ENCODE measurements around the gene ZNF37A. TPM values are rescaled to one million over a fixed set of nuclear protein-coding genes. Genes with fewer than 3 reads are reported as not detected.
"Not testable (repeated sequence)": the region's sequence is repeated elsewhere in the genome, so short reads cannot be mapped to it uniquely, and the experiment has no call there.

Gene ZNF37A
- total RNA-seq (2014; rRNA removed; shearing (Covaris generic)) = 11.1 and 19.3 TPM in 2 replicates

DNA sequence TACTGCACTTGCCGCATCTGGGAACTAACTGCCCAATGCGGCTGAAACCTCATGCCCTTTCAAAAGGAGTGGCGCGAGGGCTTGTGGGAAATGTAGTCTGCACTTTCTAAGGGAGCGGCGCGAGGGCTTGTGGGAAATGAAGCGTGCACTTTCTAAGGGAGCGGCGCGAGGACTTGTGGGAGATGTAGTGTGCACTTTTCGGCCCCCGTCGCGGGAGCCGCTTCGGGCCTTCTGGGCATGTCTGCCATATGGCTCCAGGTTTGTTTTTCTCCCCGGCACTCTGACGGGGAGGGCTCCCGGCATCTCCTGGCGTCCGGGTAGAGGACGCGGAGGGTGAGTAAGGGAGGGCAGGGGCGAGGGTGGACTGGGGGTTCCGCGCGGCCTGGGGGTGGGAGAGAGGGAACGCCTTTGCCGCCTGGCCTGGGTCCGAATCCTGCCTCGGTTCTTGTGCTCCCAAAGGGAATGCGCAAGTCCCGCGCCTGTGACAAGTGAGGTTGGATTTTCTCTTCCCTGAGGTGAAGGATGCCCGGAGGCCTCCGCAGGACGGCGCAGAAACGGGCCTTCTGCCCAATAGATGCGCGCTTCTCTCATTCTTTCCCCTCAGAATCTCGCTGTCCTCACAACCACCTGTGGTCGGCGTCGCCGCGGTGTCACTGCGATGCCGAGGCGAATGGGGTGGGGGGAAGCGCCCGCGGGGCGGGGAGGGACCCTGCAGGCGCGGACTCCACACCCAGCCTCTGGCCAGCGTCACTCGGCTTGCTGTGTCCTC, at the start of gene ZNF37A:
Gene ZNF37A (plus strand): TSS at position 180 of the 769 bp plus-strand sequence. CDS start 2,281 bp downstream, outside the sequence.
- DNase-seq (ENCODE audit: low spot score) = peak; percentile 93

DNA sequence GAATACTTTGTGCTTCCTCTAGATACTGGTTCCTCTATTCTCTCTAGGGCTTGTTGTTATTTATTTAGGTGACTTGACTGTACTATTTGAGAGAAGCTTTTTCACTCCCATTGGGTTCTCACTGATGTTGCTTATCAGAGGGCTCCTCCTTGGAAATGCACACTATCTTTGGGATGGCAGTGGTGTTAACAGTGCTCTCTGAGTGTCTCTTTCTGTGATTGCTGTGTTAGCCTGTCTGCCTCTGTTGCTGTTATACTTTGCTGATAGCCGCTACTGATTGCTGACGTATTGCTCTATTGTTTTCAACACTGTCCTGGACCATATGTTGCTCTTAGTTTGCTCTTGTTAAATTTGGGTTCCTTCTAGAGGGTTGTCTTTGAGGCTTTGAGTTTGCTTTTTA, 49.0 kb upstream of the ZNF37A start:
- DNase-seq (ENCODE audit: low spot score) = no peak

DNA sequence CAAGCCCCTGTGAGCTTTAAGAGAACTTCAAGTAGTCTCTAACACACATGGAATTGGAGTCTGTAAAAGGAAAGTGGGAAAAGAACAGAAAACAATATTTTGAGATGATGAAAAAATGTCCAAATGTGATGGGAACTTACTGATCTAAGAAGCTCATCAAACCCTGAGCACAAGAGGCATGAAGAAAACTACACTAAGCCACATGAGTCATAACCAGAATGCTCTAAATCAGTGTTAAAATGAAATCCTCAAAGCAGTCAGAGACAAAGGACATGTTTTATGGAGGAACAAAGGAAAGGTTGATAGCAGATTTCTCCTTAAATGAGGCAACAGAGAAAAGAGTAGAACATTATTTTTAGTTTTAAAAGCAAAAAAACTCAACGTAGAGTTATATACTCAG, 46.5 kb upstream of the ZNF37A start:
- DNase-seq (ENCODE audit: low spot score) = peak; percentile 16

DNA sequence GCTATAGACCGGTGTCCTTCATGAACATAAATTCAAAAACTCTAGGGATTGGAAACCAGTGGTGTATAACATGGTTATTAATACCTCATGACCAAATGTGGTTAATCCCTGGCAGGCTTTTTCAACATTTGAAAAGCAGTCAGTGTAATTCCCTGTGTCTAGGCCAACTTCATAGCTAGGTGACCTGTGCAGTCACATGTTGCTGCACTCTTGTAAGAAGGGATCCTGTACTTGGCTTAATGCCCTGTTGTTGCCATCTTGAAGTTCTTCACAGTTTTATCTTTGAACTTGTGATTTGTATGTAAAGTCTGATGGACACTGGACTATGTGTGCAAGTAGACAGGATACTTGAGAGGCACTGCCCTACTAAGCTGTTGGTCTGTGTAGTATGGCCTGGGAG, 43.9 kb upstream of the ZNF37A start:
- no peak for DNase-seq (ENCODE audit: low spot score)

DNA sequence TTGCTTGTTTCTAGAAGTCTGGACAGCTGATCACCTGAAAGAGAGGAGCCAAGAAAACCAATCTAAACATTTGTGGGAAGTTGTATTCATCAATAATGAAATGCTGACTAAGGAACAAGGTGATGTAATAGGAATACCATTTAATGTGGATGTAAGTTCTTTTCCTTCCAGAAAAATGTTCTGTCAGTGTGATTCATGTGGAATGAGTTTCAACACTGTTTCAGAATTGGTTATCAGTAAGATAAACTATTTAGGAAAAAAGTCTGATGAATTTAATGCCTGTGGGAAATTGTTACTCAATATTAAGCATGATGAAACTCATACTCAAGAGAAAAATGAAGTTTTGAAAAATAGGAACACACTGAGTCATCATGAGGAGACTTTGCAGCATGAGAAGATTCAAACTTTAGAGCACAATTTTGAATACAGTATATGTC, 39.8 kb upstream of the ZNF37A start:
- no peak for DNase-seq (ENCODE audit: low spot score)

DNA sequence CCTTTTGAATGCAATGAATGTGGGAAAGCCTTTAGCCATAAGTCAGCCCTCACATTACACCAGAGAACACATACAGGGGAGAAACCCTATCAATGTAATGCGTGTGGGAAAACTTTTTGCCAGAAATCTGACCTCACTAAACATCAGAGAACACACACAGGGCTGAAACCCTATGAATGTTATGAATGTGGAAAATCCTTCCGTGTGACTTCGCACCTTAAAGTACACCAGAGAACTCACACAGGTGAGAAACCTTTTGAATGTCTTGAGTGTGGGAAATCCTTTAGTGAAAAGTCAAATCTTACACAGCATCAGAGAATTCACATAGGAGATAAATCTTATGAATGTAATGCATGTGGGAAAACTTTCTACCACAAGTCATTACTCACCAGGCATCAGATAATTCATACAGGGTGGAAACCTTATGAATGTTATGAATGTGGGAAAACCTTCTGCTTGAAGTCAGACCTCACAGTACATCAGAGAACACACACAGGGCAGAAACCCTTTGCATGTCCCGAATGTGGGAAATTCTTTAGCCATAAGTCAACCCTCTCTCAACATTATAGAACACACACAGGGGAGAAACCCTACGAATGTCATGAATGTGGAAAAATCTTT, 38.8 kb upstream of the ZNF37A start:
- not testable (repeated sequence) for DNase-seq (ENCODE audit: low spot score)

DNA sequence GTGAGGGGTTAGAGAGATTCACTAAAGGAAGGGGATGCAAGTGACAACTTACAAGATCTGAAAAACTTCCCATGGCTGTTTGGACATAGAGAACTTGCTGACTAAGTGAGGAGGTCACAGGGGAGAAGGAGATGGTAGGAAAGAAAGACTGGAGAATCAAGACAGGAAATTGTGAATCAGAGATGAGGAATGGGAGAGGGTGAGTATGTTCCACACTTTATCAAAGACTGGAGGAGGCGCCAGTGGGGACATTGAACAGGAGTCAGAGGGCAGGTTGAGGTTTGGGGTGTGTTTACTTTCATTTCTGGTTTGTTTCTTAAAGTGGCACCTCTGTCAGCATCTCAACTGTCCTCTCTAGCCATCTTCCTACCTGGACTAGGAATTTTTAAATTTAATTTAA, 24.5 kb upstream of the ZNF37A start:
- peak; percentile 87 for DNase-seq (ENCODE audit: low spot score)

DNA sequence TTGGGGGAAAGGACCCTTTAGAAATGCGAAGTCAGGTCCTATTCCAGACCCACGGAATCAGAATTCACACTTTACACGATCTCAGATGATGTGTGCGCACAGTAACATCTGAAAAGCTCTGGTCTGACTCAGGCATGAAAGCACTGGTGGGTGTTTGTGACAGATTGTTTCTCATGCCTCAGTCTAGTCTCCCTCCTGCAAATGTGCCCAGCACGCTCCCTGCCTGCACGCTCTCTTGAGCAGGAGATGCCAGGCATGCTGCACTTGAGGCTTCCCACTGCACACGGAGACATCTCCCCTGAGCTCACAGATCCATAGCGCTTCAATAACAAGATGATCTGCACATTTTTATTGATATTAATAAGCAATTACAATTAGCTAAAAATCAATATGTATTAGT, 23.6 kb upstream of the ZNF37A start:
- DNase-seq (ENCODE audit: low spot score) = no peak

DNA sequence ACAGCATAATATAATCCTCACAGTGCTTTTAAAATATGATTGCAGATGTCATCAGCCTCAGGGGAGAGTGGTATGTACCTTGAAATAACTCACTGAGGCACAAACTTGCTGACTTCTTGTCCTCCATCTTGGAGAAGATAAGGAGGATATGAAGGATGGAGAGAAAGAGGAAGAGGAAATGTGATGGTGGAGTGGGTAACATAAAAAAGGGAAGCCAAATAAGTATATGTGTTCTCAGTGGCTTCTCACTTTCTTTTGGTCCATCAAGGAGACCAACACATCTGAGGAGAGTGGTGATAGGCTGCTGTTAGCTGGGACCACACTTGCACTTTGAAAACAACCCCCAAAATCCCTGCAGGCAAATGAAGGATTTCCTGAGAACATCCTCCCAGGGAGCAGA, 21.6 kb upstream of the ZNF37A start:
- no peak for DNase-seq (ENCODE audit: low spot score)

DNA sequence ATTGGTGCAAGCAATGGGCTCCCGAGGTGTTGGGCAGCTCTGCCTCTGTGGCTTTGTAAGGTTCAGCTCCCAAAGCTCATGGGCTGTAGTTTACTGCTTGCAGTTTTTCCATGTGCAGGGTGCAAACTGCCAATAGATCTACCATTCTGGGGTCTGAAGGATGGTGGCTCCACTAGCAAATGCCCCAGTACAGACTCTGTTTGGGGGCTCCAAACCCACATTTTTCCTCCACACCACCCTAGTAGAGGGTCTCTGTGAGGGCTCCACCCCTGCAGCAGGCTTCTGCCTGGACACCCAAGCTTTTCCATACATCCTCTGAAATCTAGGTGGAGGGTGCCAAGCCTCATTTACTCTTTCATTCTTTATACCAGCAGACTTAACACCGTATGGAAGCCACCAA, 17.4 kb upstream of the ZNF37A start:
- DNase-seq (ENCODE audit: low spot score) = no peak

DNA sequence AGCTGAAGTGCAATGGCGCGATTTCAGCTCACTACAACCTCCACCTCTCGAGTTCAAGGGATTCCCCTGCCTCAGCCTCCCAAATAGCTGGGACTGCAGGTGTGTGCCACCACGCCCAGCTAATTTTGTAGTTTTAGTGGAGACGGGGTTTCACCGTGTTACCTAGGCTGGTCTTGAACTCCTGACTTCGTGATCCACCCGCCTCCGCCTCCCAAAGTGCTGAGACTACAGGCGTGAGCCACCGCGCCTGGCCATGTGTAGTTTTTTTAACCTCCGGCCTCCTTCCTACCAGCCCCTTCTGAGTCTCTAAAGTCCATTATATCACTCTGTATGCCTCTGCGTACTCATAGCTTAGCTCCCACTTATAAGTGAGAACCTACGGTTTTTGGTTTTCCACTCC, 819 bp upstream of the ZNF37A start:
- not testable (repeated sequence) for DNase-seq (ENCODE audit: low spot score)

DNA sequence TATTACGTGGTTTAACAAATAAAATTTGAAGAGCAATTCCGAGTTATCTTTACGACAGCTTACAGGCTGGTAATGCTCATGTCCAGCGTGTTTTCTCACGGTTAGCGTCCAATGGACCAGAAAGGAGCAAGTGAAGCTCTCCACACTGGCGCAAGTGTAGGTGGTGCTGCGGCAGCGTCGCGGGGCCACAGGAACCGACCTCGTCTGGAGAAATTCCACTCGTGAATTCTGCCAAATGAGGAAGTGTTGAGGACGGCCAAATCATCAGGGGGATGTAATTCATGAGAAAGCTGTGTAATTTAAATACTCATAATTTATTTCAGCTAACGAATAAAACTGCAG, 350 bp upstream of the ZNF37A start:
- DNase-seq (ENCODE audit: low spot score) = no peak

DNA sequence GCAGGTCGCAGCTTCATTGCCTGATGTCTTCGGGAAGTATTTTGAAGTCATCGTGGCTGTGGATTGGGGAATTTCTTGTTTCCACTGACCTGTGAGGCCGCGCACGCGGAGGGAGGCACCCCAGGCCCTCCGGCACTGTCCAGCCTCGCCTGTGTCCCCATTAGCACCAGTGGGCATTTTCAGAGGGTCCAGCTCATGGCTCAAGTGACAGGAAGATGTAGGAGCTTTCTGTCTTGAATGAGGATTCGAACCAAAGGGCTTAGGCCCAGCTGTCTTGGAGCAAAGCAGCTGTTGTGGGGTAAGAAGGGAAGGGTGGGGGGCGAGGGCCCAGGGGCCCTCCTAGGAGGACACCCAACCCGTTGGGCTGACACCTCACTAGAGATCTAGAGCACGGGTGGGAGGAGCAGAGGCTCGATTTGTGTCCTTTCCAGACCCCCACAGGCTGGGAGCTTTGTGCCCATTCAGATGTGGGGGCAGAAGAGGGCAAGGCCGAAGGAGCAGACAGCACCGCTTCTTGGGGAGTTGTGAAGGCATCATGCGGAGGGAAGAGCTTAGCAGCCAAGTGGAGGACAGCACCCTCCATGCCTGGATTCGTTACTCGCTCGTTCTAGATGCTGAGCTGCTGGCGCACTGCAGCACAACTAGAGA, 914 bp downstream of the ZNF37A start:
- DNase-seq (ENCODE audit: low spot score) = no peak

DNA sequence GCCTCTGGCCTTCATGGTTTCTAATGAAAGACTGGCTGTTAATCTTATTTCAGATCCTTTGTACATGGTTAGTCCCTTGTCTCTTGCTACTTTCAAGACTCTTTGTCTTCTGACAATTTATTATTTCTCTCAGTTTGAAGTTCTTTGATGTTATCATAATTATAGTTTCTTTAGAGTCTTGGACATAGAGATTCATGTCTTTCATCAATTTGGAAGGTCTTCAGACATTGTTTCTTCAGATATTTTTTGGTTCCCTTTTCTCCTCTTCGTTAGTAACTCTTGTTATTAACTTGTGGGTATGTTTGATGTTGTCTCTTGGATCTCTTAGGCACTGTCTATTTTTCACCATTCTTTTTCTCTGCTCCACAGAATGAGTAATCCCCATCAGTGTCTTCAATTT, 8.7 kb downstream of the ZNF37A start:
- DNase-seq (ENCODE audit: low spot score) = no peak

DNA sequence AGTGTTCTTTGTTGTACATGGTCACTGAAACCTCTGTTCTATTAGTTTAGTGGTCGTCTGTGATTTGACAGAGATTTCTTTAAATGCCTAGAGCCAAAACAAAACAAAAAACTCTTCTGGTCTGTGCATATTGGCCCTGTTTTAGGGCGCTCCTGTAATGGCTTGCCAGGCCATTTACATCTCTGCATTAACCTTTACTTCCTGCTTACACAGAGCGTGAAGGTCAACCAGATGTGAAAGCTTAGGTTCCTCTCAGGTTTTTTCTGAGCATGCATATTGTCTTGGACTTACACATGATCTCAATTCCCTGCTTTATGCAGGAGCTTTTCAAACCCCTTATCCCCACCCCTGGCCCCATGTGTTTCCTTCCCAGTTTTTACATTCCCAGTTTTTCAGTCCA, 9.6 kb downstream of the ZNF37A start:
- no peak for DNase-seq (ENCODE audit: low spot score)

DNA sequence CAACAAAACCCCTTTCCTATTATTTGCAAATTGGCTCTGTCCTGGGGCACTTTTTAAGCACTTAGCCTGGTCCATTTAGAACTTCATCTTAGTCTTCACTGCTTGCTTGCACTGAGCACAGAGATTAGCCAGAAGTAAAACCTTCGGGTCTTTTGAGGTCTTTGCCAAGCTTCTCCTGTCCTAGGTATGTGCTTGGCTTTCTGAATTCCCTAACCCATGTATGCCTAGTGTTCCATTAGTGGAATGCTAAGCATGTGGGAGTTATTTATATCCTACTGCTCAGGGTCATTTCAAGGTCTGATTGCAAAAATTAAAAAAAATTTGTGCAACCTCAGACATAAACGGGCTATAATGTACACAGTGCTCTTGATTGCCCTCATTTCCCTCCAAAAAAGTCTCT, 18.0 kb downstream of the ZNF37A start:
- no peak for DNase-seq (ENCODE audit: low spot score)

DNA sequence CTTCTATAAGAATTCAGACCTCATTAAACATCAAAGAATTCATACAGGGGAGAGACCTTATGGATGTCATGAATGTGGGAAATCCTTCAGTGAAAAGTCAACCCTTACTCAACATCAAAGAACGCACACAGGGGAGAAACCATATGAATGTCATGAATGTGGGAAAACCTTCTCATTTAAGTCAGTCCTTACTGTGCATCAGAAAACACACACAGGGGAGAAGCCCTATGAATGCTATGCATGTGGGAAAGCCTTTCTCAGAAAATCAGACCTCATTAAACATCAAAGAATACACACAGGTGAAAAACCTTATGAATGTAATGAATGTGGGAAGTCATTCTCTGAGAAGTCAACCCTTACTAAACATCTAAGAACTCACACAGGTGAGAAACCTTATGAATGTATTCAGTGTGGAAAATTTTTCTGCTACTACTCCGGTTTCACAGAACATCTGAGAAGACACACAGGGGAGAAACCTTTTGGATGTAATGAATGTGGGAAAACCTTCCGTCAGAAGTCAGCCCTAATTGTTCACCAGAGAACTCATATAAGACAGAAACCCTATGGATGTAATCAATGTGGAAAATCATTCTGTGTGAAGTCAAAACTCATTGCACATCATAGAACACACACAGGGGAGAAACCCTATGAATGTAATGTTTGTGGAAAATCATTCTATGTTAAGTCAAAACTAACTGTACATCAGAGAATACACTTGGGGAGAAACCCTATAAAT, 24.1 kb downstream of the ZNF37A start:
- peak; percentile 4 for DNase-seq (ENCODE audit: low spot score)

DNA sequence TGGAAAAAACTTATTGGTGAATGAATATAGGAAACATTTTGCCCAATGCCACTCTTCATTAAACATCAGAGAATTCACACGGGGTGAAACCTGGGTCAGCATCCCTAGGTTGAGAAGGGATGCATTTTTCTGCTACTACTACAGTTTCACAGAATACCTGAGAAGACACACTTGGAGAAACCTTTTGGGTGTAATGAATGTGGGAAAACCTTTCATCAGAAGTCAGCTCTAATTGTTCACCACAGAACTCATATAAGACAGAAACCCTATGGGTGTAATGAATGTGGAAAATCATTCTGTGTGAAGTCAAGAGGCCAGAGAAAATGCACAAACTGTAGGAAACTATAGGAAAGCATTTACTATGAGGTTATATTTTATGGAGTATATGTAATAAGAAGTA, 24.9 kb downstream of the ZNF37A start:
- no peak for DNase-seq (ENCODE audit: low spot score)

DNA sequence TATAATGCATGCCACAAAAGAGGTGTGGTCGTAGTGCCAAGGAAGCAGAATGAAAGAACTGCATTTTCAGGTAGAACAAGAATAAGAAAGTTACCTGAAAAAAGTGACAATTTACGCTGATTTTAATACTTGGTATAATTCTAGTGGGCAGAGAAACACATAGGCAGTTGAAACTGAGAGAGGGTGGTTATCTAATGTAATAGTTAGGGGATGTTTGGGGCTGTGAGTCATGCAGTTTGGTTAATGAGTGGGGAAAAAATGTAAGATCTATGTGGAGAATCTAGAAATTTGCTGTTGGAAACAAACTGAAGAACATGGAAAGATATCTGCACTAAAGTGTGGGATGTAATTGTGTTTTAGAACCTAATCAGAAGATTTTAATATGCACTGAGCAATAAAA, 33.7 kb downstream of the ZNF37A start:
- DNase-seq (ENCODE audit: low spot score) = no peak

DNA sequence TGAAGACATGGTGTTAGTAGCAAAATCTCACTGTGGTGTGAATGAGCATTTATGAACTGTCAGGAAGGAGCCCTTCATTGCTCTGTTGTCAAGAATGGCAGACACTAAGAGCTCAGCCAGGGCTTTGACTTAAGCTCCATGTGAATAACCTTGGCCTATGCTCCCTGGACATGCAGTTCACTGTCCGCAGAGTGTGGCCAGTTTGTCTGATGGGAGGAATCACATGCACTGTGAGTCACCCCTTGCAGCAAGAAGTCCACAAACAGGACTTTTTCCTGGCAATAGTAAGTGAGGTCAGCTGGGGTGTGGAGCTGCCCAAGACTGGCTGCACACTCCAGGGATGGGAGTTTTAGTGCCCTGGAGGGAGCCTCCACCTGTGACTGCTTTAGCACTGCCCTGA, 49.5 kb downstream of the ZNF37A start:
- DNase-seq (ENCODE audit: low spot score) = no peak

DNA sequence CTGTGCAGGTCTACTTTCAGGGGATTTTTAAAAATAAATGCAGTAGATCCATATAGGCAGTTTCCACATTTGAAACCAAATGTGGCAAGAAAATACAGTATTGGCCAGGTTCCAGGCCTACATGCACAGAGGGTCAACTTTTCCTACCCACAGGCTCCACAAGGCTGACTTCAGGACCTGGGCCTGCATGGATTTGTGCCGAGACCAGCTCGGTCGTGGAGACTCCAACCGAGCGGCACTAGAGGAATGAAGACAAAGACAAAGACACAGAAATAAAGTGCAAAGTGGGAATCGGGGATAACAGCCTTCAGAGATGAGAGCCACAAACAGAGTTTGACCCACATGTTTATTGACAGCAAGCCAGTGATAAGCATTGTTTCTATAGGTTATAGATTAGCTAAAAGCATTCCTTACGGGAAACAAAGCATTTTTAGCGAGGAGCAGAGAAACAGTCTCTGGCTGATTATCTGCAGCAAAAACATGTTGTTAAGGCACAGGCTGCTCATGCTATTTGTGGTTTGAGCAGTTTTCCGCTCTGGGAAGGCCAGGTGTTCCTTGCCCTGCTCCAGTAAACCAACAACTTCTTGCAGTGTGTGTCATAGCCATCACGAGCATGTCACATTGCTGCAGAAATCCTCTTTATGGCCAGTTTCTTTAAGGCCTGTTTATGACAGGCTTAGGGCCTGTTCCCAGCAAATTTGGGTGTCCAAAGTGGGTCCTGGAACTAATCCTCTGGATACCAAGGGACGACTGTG, 52.6 kb downstream of the ZNF37A start:
- DNase-seq (ENCODE audit: low spot score) = no peak

DNA sequence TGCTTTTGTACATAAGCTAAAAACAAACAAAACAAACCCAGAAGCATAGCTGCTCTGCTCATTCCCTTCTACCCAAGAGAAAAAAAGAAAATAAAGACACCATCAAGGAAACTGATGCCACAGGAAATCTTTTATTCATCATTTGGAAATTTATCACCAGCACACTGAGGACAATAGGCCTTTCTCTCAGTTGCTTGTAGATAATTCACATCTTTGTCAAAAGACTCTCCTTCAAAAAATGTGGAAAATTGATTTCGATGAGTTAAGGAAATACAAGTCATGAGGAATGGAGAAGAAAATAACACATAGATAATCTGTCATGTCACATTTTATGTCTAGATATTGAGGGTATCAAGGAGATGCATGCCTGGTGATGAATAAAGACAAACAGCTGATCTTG, 53.5 kb downstream of the ZNF37A start:
- DNase-seq (ENCODE audit: low spot score) = no peak

Data from A172 (cell line).